Hepatocyte (in vitro differentiated cells): ENCODE results near the gene MEIS2. TPM values are rescaled to one million over a fixed set of nuclear protein-coding genes. Genes with fewer than 3 reads are reported as not detected.

Source experiments
- DNase-seq: peaks from one replicate; pipeline ENCODE4 v3.0.0-alpha.2; 2016; ENCODE audit warnings: low spot score
- H2AFZ ChIP-seq: fragments of 200-600 bp; sonication (generic); 2 replicates; pipeline ENCODE4 v1.6.0; 2016; ENCODE audit warnings: antibody characterized with exemption, mild to moderate bottlenecking
- H3K27ac ChIP-seq: fragments of 200-600 bp; sonication (generic); 2 replicates; pipeline ENCODE4 v1.5.1; 2016; ENCODE audit warnings: mild to moderate bottlenecking
- H3K27me3 ChIP-seq: fragments of 200-600 bp; sonication (generic); 2 replicates; pipeline ENCODE4 v1.6.1; 2016
- H3K36me3 ChIP-seq: fragments of 200-600 bp; sonication (generic); replicated peaks from 2 replicates; pipeline ENCODE4 v1.5.1; 2016; ENCODE audit warnings: low read depth; ENCODE audit not compliant: insufficient read depth
- H3K4me1 ChIP-seq: fragments of 200-600 bp; sonication (generic); 2 replicates; pipeline ENCODE4 v1.5.1; 2016; ENCODE audit warnings: mild to moderate bottlenecking, moderate library complexity; ENCODE audit not compliant: insufficient read depth
- H3K4me2 ChIP-seq: fragments of 200-600 bp; sonication (generic); 2 replicates; pipeline ENCODE4 v1.6.0; 2016
- H3K4me3 ChIP-seq: fragments of 200-600 bp; sonication (generic); 2 replicates; pipeline ENCODE4 v1.5.1; 2016; ENCODE audit warnings: mild to moderate bottlenecking
- H3K79me2 ChIP-seq: fragments of 200-600 bp; sonication (generic); 2 replicates; pipeline ENCODE4 v1.6.0; 2017; ENCODE audit warnings: mild to moderate bottlenecking
- H3K9me2 ChIP-seq: fragments of 200-600 bp; sonication (generic); replicated peaks from 2 replicates; pipeline ENCODE4 v1.6.0; 2017; ENCODE audit warnings: mild to moderate bottlenecking; ENCODE audit not compliant: insufficient read depth
- H3K9me3 ChIP-seq: fragments of 200-600 bp; sonication (generic); 2 replicates; pipeline ENCODE4 v1.5.1; 2016; ENCODE audit warnings: low read depth, mild to moderate bottlenecking
- H4K20me1 ChIP-seq: fragments of 200-600 bp; sonication (generic); 2 replicates; pipeline ENCODE4 v1.6.0; 2016; ENCODE audit warnings: mild to moderate bottlenecking; ENCODE audit not compliant: insufficient read depth, poor library complexity, severe bottlenecking
- CTCF ChIP-seq: fragments of 200-600 bp; sonication (generic); IDR thresholded peaks from 2 replicates; pipeline ENCODE4 v1.5.1; 2016; ENCODE audit warnings: antibody characterized with exemption, mild to moderate bottlenecking; ENCODE audit not compliant: poor library complexity
- EZH2 ChIP-seq: fragments of 200-600 bp; sonication (generic); IDR thresholded peaks from 2 replicates; pipeline ENCODE4 v1.6.1; 2016; ENCODE audit warnings: antibody characterized with exemption, mild to moderate bottlenecking, borderline replicate concordance
- EZH2phosphoT487 ChIP-seq: fragments of 200-600 bp; sonication (generic); IDR thresholded peaks from one replicate; pipeline ENCODE4 v1.6.1; 2018; ENCODE audit warnings: antibody characterized with exemption, mild to moderate bottlenecking, low read depth, moderate library complexity; ENCODE audit not compliant: unreplicated experiment, severe bottlenecking
- WGBS: methylation state at CpG from one replicate; pipeline ENCODE4 v1.1.6; 2016; ENCODE audit warnings: low lambda C conversion rate; ENCODE audit errors: missing lambda C conversion rate; 5-methylcytosine and 5-hydroxymethylcytosine counted together
- polyA plus RNA-seq: library from polyadenylated mRNA; unstranded; fragments of >200 nt; fragmentation: Nextera tagmentation; extraction: Ambion mirVana; gene quantifications from 2 replicates; pipeline ENCODE4 v1.2.1, GENCODE V29; 2016
- total RNA-seq: library from RNA; depleted of rRNA; stranded (reverse); fragments of >200 nt; gene quantifications from 2 replicates; pipeline ENCODE4 v1.2.3, GENCODE V29; 2014

The MEIS2 gene
- total and polyA plus RNA-seq, 2 experiments from 2014 or later = 20.6 to 33.5 TPM

DNA sequence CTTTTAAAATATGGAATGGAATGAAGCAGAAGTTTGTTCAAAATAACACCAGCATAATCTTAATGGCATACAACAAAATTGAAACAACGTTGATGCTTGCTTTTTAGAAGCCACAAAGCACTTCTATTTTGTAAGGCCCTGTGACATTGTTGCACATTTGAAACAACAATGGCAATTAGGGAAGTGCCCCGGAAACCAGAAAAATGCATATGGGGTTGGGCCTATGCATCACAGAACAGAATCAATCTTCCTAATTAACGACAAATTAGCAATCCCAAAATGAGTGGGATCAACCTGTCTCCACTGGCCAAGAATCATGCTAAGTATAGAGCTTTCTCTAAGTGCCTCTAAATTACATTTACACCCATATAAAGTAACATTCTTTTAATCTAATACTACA lies 168.9 kb downstream of the MEIS2 start:
- no peak overlapping the region for H2AFZ ChIP-seq
- TF ChIP-seq EZH2phosphoT487 (no peak), EZH2 (no peak), CTCF (no peak)
- no peaks in the 10 kb centered on the region for H3K36me3 ChIP-seq
- no peaks in the 10 kb centered on the region for H3K27me3 ChIP-seq
- H3K4me1 ChIP-seq = no peaks in the 10 kb centered on the region
- H4K20me1 ChIP-seq = no peaks in the 10 kb centered on the region
- no peaks in the 10 kb centered on the region for H3K9me3 ChIP-seq
- no peak overlapping the region for H3K4me2 ChIP-seq
- no peaks in the 10 kb centered on the region for H3K9me2 ChIP-seq
- H3K79me2 ChIP-seq = peaks cover 2% of the 10 kb centered on the region
- H3K4me3 ChIP-seq = no peak overlapping the region
- WGBS = 84% methylated on average over 3 of the region's 3 CpGs
- H3K27ac ChIP-seq = no peak overlapping the region
- no peak for DNase-seq

DNA sequence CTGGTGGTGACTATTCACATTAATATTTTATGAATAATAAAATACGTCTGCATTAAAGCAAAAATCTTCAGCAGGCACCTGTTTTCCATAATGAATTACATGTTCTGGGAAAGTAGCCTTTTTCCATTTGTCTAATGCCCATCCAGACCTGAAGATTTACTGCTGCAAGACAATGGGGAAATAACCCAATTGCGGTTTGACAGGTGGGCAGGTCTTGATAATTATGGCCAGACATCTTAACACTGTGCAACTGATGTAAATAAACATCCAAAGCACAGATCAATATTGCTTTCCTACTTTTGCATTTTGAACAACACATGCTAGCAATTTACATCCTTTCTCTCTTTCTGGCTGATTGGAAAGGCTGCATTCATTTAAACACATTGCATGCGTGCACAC lies 173.9 kb downstream of the MEIS2 start:
- WGBS = 79% methylated on average over 3 of the region's 3 CpGs
- H3K79me2 ChIP-seq = peaks cover 2% of the 10 kb centered on the region
- TF ChIP-seq CTCF = no peak
- no peak for TF ChIP-seq EZH2phosphoT487
- no peak for TF ChIP-seq EZH2
- no peak overlapping the region for H3K4me2 ChIP-seq
- no peaks in the 10 kb centered on the region for H3K4me1 ChIP-seq
- DNase-seq = no peak
- H3K4me3 ChIP-seq = no peak overlapping the region
- H3K9me3 ChIP-seq = no peaks in the 10 kb centered on the region
- no peak overlapping the region for H3K27ac ChIP-seq
- H3K36me3 ChIP-seq = no peaks in the 10 kb centered on the region
- H4K20me1 ChIP-seq = no peaks in the 10 kb centered on the region
- no peak overlapping the region for H2AFZ ChIP-seq
- H3K9me2 ChIP-seq = no peaks in the 10 kb centered on the region
- no peaks in the 10 kb centered on the region for H3K27me3 ChIP-seq

- Histone ChIP-seq H2AFZ (no peak overlapping the region), H3K79me2 (peaks cover 2% of the 10 kb centered on the region), H3K4me1 (no peaks in the 10 kb centered on the region), H3K4me3 (no peak overlapping the region), H3K9me3 (no peaks in the 10 kb centered on the region), H3K36me3 (no peaks in the 10 kb centered on the region), H3K27ac (no peak overlapping the region), H3K27me3 (no peaks in the 10 kb centered on the region), H3K4me2 (no peak overlapping the region), H4K20me1 (no peaks in the 10 kb centered on the region), H3K9me2 (no peaks in the 10 kb centered on the region)
- 60% methylated on average over 9 of the region's 9 CpGs for WGBS
- no peak for DNase-seq
- TF ChIP-seq CTCF (no peak), EZH2 (no peak), EZH2phosphoT487 (no peak)
These were observed 174.5 kb downstream of the MEIS2 start for GRCh38 chr15:36925653-36926426.
